Liver (tissue), 9 donors: Measurements from ENCODE around the gene MED10. TPM values are rescaled to one million over a fixed set of nuclear protein-coding genes. Genes with fewer than 3 reads are reported as not detected.

Experiments
- DNase-seq: peaks from one replicate; pipeline ENCODE4 v3.0.0-alpha.2; 2017; ENCODE audit warnings: low spot score
- H3K27ac ChIP-seq, 2 donors: one replicate each; pipeline ENCODE4 v1.7.0; 2013; ENCODE audit warnings: inconsistent platforms in 2 of 2, low read length in 2 of 2, control low read depth in 1 of 2, low read depth in 1 of 2, mild to moderate bottlenecking in 1 of 2
- H3K27me3 ChIP-seq, 4 donors: one replicate each; pipeline versions ENCODE4 v1.6.1 to v1.7.0; 2013; ENCODE audit warnings: low read length in 3 of 4, inconsistent platforms in 1 of 4, mild to moderate bottlenecking in 1 of 4, moderate library complexity in 1 of 4; ENCODE audit not compliant: control insufficient read depth in 4 of 4, insufficient read depth in 4 of 4
- H3K36me3 ChIP-seq, 4 donors: one replicate each; pipeline versions ENCODE4 v1.6.1 to v1.7.0; 2013; ENCODE audit warnings: low read length in 3 of 4, mild to moderate bottlenecking in 3 of 4, low read depth in 1 of 4, moderate library complexity in 1 of 4; ENCODE audit not compliant: control insufficient read depth in 4 of 4, insufficient read depth in 3 of 4
- H3K4me1 ChIP-seq, 4 donors: one replicate each; pipeline versions ENCODE4 v1.6.1 to v1.7.0; 2013; ENCODE audit warnings: low read length in 3 of 4, mild to moderate bottlenecking in 3 of 4, moderate library complexity in 1 of 4; ENCODE audit not compliant: control insufficient read depth in 4 of 4, insufficient read depth in 4 of 4
- H3K4me3 ChIP-seq, 3 donors: one replicate each; pipeline versions ENCODE4 v1.6.1 to v1.7.0; 2013; ENCODE audit warnings: low read length in 3 of 3, control low read depth in 1 of 3, low read depth in 1 of 3, mild to moderate bottlenecking in 1 of 3
- H3K9ac ChIP-seq, 2 donors: one replicate each; pipeline ENCODE4 v1.7.0; 2013; ENCODE audit warnings: low read length in 2 of 2, mild to moderate bottlenecking in 2 of 2, moderate library complexity in 2 of 2, control low read depth in 1 of 2, low read depth in 1 of 2
- H3K9me3 ChIP-seq, 4 donors: one replicate each; pipeline versions ENCODE4 v1.6.1 to v1.7.0; 2013; ENCODE audit warnings: low read length in 3 of 4; ENCODE audit not compliant: control insufficient read depth in 4 of 4
- FOXA1 ChIP-seq: IDR thresholded peaks from 2 replicates; pipeline ENCODE4 v1.6.1; 2016; ENCODE audit warnings: antibody characterized with exemption
- GABPA ChIP-seq, 2 donors: IDR thresholded peaks in 1 of 2; conservative IDR thresholded peaks in 1 of 2; 2 replicates each; pipeline ENCODE4 v1.6.1; 2016; ENCODE audit warnings: antibody characterized with exemption in 2 of 2, mild to moderate bottlenecking in 1 of 2, moderate library complexity in 1 of 2
- HNF4A ChIP-seq, 2 donors: conservative IDR thresholded peaks; 2 replicates each; pipeline ENCODE4 v1.6.1; 2016; ENCODE audit warnings: antibody characterized with exemption in 2 of 2, mild to moderate bottlenecking in 2 of 2
- HNF4G ChIP-seq: IDR thresholded peaks from 2 replicates; pipeline ENCODE4 v1.6.1; 2016; ENCODE audit warnings: antibody characterized with exemption
- JUND ChIP-seq, 2 donors: IDR thresholded peaks; 2 replicates each; pipeline ENCODE4 v1.6.1; 2016; ENCODE audit warnings: antibody characterized with exemption in 2 of 2
- NR2F2 ChIP-seq: IDR thresholded peaks from 2 replicates; pipeline ENCODE4 v1.6.1; 2016; ENCODE audit warnings: antibody characterized with exemption
- RAD21 ChIP-seq, 2 donors: IDR thresholded peaks; 2 replicates each; pipeline ENCODE4 v1.6.1; 2016; ENCODE audit warnings: antibody characterized with exemption in 2 of 2, mild to moderate bottlenecking in 2 of 2
- RXRA ChIP-seq, 2 donors: IDR thresholded peaks; 2 replicates each; pipeline ENCODE4 v1.6.1; 2017 to 2018; ENCODE audit warnings: antibody characterized with exemption in 2 of 2, mild to moderate bottlenecking in 1 of 2
- SP1 ChIP-seq: IDR thresholded peaks from 2 replicates; pipeline ENCODE4 v1.6.1; 2018; ENCODE audit warnings: antibody characterized with exemption, mild to moderate bottlenecking
- TAF1 ChIP-seq: conservative IDR thresholded peaks from 2 replicates; pipeline ENCODE4 v1.6.1; 2016; ENCODE audit warnings: antibody characterized with exemption, mild to moderate bottlenecking
- WGBS: extraction: QIAGEN DNeasy Blood & Tissue Kit; methylation state at CpG from one replicate; pipeline ENCODE4 v1.1.7; 2013; 5-methylcytosine and 5-hydroxymethylcytosine counted together
- polyA plus RNA-seq, 2 donors: library from polyadenylated mRNA; stranded (reverse) in 1 of 2; unstranded in 1 of 2; fragments of 200-250 nt in 1 of 2; fragments of >200 nt in 1 of 2; fragmentation: Nextera tagmentation in 1 of 2; extraction: Ambion mirVana in 1 of 2; gene quantifications; one replicate each; pipeline versions ENCODE4 v1.2.1 to v1.2.3, GENCODE V29; 2013 to 2015
- total RNA-seq, 2 donors: library from RNA; depleted of rRNA; stranded (reverse); fragments of >200 nt; gene quantifications; one replicate each; pipeline ENCODE4 v1.2.3, GENCODE V29; 2014
- TF ChIP-seq, protein P1 (sequence below): IDR thresholded peaks from 2 replicates; pipeline ENCODE4 v1.6.1; 2016; ENCODE audit warnings: antibody characterized with exemption
- TF ChIP-seq, protein P2 (sequence below): IDR thresholded peaks from 2 replicates; pipeline ENCODE4 v1.6.1; 2016; ENCODE audit warnings: antibody characterized with exemption
- TF ChIP-seq, protein P3 (sequence below): IDR thresholded peaks from 2 replicates; pipeline ENCODE4 v1.6.1; 2016; ENCODE audit warnings: antibody characterized with exemption, mild to moderate bottlenecking
- donor health status: healthy.
- donor health status: healthy.
- donor health status: healthy.
- donor health status: healthy.
- donor health status: healthy.

MED10 gene
- total and polyA plus RNA-seq, 4 donors: 6.1 to 31.5 (median 11.5) TPM

DNA sequence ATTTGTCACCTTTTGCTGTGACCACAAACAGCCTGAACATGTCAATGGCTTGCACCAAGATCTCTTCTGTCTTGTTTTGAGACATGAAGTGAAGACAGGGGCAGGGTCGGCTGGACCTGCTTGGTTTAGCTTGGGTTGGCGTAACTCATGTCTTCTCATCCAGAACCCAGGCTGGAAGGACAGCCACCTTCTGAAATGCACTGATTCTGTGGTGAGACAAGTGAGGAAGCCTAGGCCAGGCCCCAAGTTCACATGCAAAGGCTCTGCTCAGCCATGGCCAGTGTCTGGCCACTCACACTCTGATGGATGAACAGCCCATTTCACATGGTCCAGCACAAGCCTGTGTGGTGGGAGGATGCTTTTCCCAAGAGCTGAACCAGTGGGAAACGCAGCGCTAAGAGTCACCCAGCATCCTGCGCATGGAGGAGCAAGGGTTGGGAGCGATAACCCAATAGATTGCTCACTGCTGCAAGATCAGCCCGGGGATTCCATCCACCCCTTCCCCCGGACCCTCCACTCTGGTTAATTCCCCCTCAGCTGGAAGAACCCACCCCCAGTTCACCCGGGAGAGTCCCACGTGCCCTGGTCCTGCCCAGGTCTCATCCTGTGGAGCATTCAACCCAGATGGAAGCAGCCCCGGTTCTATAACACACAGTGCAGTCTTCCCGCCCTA, 16.2 kb upstream of the MED10 start:
- no peak for DNase-seq
- Histone ChIP-seq H3K4me1 (no peaks in the 10 kb centered on the region), H3K36me3 (no peaks in the 10 kb centered on the region), H3K9me3 (no peaks in the 10 kb centered on the region), H3K27me3 (peaks cover 0 to 4% (median 0%) of the 10 kb centered on the region in 4 donors), H3K9ac (no peak overlapping the region), H3K27ac (no peak overlapping the region), H3K4me3 (no peak overlapping the region)
- 90% methylated on average over 12 of the region's 12 CpGs for WGBS
- no peak for TF ChIP-seq HNF4G
- no peak for TF ChIP-seq HNF4A (conservative IDR thresholded peaks at IDR 0.05)
- no peak for TF ChIP-seq RXRA (IDR thresholded peaks at IDR 0.05)
- no peak for TF ChIP-seq NR2F2
- no peak for TF ChIP-seq GABPA (IDR thresholded peaks at IDR 0.05 in 1 of 2, conservative IDR thresholded peaks at IDR 0.05 in 1 of 2)
- TF ChIP-seq SP1: no peak
- no peak for TF ChIP-seq FOXA1
- TF ChIP-seq, protein P1, sequence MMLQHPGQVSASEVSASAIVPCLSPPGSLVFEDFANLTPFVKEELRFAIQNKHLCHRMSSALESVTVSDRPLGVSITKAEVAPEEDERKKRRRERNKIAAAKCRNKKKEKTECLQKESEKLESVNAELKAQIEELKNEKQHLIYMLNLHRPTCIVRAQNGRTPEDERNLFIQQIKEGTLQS: no peak

DNA sequence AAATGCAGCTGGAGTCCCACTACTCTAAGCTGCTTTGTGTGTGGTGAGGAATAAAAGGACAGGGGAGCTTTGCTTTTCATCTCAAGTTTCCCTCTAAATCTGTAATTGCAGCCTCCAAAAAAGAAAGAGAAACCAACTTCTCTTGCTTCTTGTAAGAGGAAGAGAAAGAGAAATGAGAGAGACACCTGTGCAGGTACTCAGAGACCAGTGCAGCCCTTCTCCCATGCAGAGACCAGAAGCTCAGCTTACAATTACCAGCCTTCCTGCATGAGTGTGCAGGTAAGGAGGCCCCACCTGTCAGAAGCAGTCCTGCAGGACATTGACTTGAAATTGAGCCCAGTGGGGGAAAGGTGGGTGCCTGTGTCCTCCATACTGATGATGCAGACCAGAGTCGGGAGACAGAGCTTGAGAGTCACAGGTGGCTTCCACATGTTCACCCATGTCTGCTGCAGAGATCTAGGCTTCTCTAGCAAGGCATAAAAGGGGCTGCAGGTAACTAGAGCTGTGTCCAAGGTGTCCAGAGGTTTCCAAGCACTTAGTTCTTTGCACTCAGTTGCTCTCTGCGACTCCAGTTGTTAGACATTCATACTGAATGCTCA, 15.3 kb upstream of the MED10 start:
- Histone ChIP-seq H3K4me1 (no peaks in the 10 kb centered on the region), H3K27me3 (peaks cover 0 to 4% (median 0%) of the 10 kb centered on the region in 4 donors), H3K27ac (no peak overlapping the region), H3K4me3 (no peak overlapping the region), H3K9me3 (no peaks in the 10 kb centered on the region), H3K36me3 (no peaks in the 10 kb centered on the region), H3K9ac (no peak overlapping the region)
- DNase-seq: no peak
- no peak for TF ChIP-seq NR2F2
- TF ChIP-seq RXRA (IDR thresholded peaks at IDR 0.05): no peak
- no peak for TF ChIP-seq FOXA1
- no peak for TF ChIP-seq TAF1
- TF ChIP-seq, protein P2, sequence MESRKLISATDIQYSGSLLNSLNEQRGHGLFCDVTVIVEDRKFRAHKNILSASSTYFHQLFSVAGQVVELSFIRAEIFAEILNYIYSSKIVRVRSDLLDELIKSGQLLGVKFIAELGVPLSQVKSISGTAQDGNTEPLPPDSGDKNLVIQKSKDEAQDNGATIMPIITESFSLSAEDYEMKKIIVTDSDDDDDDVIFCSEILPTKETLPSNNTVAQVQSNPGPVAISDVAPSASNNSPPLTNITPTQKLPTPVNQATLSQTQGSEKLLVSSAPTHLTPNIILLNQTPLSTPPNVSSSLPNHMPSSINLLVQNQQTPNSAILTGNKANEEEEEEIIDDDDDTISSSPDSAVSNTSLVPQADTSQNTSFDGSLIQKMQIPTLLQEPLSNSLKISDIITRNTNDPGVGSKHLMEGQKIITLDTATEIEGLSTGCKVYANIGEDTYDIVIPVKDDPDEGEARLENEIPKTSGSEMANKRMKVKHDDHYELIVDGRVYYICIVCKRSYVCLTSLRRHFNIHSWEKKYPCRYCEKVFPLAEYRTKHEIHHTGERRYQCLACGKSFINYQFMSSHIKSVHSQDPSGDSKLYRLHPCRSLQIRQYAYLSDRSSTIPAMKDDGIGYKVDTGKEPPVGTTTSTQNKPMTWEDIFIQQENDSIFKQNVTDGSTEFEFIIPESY: no peak
- TF ChIP-seq, protein P3, sequence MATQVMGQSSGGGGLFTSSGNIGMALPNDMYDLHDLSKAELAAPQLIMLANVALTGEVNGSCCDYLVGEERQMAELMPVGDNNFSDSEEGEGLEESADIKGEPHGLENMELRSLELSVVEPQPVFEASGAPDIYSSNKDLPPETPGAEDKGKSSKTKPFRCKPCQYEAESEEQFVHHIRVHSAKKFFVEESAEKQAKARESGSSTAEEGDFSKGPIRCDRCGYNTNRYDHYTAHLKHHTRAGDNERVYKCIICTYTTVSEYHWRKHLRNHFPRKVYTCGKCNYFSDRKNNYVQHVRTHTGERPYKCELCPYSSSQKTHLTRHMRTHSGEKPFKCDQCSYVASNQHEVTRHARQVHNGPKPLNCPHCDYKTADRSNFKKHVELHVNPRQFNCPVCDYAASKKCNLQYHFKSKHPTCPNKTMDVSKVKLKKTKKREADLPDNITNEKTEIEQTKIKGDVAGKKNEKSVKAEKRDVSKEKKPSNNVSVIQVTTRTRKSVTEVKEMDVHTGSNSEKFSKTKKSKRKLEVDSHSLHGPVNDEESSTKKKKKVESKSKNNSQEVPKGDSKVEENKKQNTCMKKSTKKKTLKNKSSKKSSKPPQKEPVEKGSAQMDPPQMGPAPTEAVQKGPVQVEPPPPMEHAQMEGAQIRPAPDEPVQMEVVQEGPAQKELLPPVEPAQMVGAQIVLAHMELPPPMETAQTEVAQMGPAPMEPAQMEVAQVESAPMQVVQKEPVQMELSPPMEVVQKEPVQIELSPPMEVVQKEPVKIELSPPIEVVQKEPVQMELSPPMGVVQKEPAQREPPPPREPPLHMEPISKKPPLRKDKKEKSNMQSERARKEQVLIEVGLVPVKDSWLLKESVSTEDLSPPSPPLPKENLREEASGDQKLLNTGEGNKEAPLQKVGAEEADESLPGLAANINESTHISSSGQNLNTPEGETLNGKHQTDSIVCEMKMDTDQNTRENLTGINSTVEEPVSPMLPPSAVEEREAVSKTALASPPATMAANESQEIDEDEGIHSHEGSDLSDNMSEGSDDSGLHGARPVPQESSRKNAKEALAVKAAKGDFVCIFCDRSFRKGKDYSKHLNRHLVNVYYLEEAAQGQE: no peak
- TF ChIP-seq RAD21 (IDR thresholded peaks at IDR 0.05): no peak
- TF ChIP-seq JUND (IDR thresholded peaks at IDR 0.05): no peak
- TF ChIP-seq, protein P1: no peak
- WGBS: 91% methylated on average over 2 of the region's 2 CpGs
